ENCODE data around the gene REEP3. TPM values are rescaled to one million over a fixed set of nuclear protein-coding genes. Genes with fewer than 3 reads are reported as not detected.

Gene REEP3
- polyA plus RNA-seq, 1 donor from 2014 or later = 6.9 TPM

DNA sequence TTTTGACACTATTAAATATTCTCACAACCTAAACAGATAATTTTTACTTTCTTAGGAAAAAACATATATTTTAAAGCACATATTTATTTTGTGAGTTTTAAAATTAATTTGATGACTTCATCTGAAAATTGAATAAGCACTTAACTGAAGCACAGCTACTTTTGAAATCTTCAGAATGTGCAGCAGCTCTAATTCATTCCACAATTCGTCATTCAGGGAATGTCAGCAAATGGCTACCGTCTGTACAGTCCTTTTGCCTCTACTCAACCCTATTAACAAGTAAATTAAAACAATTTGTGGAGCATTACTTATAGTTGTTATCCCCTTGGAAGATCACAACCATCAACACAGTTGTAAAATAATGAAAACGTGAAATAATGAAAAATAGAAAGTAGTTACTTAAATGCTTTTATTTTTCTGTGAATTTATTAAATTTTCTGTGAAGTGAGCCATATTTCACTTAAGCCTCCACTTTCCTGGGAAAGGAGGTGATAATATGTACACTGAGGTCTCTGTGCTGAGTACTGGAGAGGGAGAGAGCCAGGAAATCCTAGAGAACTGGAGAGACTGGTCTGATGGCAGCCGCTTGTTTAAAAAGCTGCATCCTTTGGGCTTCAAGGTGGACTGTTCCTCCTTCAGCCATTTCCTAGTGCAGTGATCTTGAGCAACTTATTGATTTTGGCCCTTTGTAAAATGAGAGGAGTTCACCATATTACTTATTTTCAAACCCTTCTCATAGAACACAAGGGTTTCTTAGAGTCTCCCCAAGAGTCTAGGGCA, 70.6 kb downstream of the REEP3 start:
- no peak for TF ChIP-seq TAF1 (IDR thresholded peaks at IDR 0.05; ENCODE audit: low read depth)
- TF ChIP-seq EP300 (conservative IDR thresholded peaks at IDR 0.05; ENCODE audit: poor library complexity, severe bottlenecking) = no peak
- no peak for TF ChIP-seq SMC3 (conservative IDR thresholded peaks at IDR 0.05; ENCODE audit: poor library complexity)
- TF ChIP-seq POLR2AphosphoS5 (IDR thresholded peaks at IDR 0.05) = no peak
- no peak for TF ChIP-seq MXI1 (conservative IDR thresholded peaks at IDR 0.05; ENCODE audit: poor library complexity, severe bottlenecking)
- TF ChIP-seq, protein P1, sequence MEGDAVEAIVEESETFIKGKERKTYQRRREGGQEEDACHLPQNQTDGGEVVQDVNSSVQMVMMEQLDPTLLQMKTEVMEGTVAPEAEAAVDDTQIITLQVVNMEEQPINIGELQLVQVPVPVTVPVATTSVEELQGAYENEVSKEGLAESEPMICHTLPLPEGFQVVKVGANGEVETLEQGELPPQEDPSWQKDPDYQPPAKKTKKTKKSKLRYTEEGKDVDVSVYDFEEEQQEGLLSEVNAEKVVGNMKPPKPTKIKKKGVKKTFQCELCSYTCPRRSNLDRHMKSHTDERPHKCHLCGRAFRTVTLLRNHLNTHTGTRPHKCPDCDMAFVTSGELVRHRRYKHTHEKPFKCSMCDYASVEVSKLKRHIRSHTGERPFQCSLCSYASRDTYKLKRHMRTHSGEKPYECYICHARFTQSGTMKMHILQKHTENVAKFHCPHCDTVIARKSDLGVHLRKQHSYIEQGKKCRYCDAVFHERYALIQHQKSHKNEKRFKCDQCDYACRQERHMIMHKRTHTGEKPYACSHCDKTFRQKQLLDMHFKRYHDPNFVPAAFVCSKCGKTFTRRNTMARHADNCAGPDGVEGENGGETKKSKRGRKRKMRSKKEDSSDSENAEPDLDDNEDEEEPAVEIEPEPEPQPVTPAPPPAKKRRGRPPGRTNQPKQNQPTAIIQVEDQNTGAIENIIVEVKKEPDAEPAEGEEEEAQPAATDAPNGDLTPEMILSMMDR (IDR thresholded peaks at IDR 0.05; ENCODE audit: poor library complexity, severe bottlenecking) = no peak
- TF ChIP-seq, protein P2, sequence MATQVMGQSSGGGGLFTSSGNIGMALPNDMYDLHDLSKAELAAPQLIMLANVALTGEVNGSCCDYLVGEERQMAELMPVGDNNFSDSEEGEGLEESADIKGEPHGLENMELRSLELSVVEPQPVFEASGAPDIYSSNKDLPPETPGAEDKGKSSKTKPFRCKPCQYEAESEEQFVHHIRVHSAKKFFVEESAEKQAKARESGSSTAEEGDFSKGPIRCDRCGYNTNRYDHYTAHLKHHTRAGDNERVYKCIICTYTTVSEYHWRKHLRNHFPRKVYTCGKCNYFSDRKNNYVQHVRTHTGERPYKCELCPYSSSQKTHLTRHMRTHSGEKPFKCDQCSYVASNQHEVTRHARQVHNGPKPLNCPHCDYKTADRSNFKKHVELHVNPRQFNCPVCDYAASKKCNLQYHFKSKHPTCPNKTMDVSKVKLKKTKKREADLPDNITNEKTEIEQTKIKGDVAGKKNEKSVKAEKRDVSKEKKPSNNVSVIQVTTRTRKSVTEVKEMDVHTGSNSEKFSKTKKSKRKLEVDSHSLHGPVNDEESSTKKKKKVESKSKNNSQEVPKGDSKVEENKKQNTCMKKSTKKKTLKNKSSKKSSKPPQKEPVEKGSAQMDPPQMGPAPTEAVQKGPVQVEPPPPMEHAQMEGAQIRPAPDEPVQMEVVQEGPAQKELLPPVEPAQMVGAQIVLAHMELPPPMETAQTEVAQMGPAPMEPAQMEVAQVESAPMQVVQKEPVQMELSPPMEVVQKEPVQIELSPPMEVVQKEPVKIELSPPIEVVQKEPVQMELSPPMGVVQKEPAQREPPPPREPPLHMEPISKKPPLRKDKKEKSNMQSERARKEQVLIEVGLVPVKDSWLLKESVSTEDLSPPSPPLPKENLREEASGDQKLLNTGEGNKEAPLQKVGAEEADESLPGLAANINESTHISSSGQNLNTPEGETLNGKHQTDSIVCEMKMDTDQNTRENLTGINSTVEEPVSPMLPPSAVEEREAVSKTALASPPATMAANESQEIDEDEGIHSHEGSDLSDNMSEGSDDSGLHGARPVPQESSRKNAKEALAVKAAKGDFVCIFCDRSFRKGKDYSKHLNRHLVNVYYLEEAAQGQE (IDR thresholded peaks at IDR 0.05; ENCODE audit: borderline replicate concordance) = no peak
- no peak for TF ChIP-seq EZH2 (IDR thresholded peaks at IDR 0.05; ENCODE audit: borderline replicate concordance, insufficient read depth, low read length, poor library complexity, severe bottlenecking)
- TF ChIP-seq RAD21 (conservative IDR thresholded peaks at IDR 0.05) = no peak
- no peak overlapping the region for H3K4me3 ChIP-seq (ENCODE audit: low read length)
- no peaks in the 10 kb centered on the region for H3K36me3 ChIP-seq (ENCODE audit: insufficient read depth, low read length)
- H3K9me3 ChIP-seq (ENCODE audit: low read length) = no peaks in the 10 kb centered on the region
- no peak overlapping the region for H3K4me2 ChIP-seq (ENCODE audit: low read length)
- H3K27ac ChIP-seq (ENCODE audit: low read length) = no peak overlapping the region
- H3K27me3 ChIP-seq (ENCODE audit: insufficient read depth, low read depth, low read length) = no peaks in the 10 kb centered on the region
- no peaks in the 10 kb centered on the region for H4K20me1 ChIP-seq (ENCODE audit: insufficient read depth)
- no peak overlapping the region for H2AFZ ChIP-seq (ENCODE audit: low read depth, low read length)
- H3F3A ChIP-seq (ENCODE audit: insufficient read depth, low read length, poor library complexity, severe bottlenecking) = no peaks in the 10 kb centered on the region
- H3K9ac ChIP-seq (ENCODE audit: low read length) = no peak overlapping the region
- H3K79me2 ChIP-seq (replicated peaks; ENCODE audit: insufficient read depth, low read length) = no peaks in the 10 kb centered on the region
- no peaks in the 10 kb centered on the region for H3K9me2 ChIP-seq (ENCODE audit: insufficient read depth, low read length)

GRCh38 chr10:63593576-63593975, 72.4 kb downstream of the REEP3 start:
- Histone ChIP-seq H3K27ac (ENCODE audit: low read length) (no peak overlapping the region), H3K27me3 (ENCODE audit: insufficient read depth, low read depth, low read length) (no peaks in the 10 kb centered on the region), H3K9me2 (ENCODE audit: insufficient read depth, low read length) (no peaks in the 10 kb centered on the region), H2AFZ (ENCODE audit: low read depth, low read length) (no peak overlapping the region), H3K36me3 (ENCODE audit: insufficient read depth, low read length) (no peaks in the 10 kb centered on the region), H3K4me2 (ENCODE audit: low read length) (no peak overlapping the region), H3F3A (ENCODE audit: insufficient read depth, low read length, poor library complexity, severe bottlenecking) (no peaks in the 10 kb centered on the region), H4K20me1 (ENCODE audit: insufficient read depth) (no peaks in the 10 kb centered on the region), H3K79me2 (replicated peaks; ENCODE audit: insufficient read depth, low read length) (no peaks in the 10 kb centered on the region), H3K4me3 (ENCODE audit: low read length) (no peak overlapping the region), H3K9ac (ENCODE audit: low read length) (no peak overlapping the region), H3K9me3 (ENCODE audit: low read length) (no peaks in the 10 kb centered on the region)
- TF ChIP-seq POLR2AphosphoS5 (IDR thresholded peaks at IDR 0.05) (no peak), EP300 (conservative IDR thresholded peaks at IDR 0.05; ENCODE audit: poor library complexity, severe bottlenecking) (no peak), MXI1 (conservative IDR thresholded peaks at IDR 0.05; ENCODE audit: poor library complexity, severe bottlenecking) (no peak), TAF1 (IDR thresholded peaks at IDR 0.05; ENCODE audit: low read depth) (no peak), EZH2 (IDR thresholded peaks at IDR 0.05; ENCODE audit: borderline replicate concordance, insufficient read depth, low read length, poor library complexity, severe bottlenecking) (no peak)
- TF ChIP-seq, protein P2 (IDR thresholded peaks at IDR 0.05; ENCODE audit: borderline replicate concordance) = no peak
- TF ChIP-seq, protein P1 (IDR thresholded peaks at IDR 0.05; ENCODE audit: poor library complexity, severe bottlenecking) = no peak
